HG03460 (cell line): ENCODE measurements around the gene HLF.

Source experiments
- ATAC-seq: cut with Tn5 transposase; IDR thresholded peaks from one replicate; pipeline ENCODE4 v1.9.1; 2021; ENCODE audit not compliant: unreplicated experiment

HLF gene

DNA sequence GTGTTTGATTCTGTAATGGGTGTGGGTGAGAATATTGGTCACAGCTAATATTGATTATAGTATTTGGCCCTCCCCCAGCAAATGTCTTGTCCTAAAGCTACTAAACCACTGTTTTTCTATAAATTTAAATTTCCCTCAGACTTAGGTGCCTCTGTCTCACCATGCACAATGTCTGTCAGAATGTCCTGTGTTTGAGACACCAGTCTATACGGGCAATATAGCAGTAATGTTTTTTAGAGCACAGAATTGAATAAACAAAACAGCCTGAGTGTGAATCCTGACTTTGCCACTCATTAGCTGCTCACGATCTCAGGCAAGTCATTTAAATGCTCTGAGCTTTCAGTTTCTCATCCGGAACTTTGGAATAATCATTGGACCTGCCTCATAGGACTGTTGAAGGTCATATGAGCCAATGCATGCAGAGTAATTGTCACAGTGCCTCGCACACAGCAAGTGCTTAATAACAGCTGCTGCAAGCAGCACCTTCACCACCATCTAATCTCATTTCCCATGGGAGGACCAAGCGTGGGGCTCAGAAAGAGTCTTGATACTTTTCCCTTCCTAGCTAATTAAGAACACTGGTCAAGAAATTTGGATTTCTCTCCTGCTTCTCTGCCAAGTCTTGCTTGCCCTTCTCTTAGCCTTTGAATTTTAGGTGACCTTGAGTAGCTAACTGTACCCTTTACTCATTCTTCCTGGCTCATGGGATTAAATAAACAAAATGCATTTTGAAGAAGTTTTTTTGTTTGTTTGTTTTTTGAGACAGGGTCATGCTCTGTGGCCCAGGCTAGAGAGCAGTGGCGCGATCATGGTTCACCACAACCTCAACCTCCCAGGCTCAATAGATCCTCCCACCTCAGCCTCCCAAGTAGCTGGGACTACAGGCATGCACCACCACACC is 9.8 kb downstream of the HLF start:
- no peak for ATAC-seq

DNA sequence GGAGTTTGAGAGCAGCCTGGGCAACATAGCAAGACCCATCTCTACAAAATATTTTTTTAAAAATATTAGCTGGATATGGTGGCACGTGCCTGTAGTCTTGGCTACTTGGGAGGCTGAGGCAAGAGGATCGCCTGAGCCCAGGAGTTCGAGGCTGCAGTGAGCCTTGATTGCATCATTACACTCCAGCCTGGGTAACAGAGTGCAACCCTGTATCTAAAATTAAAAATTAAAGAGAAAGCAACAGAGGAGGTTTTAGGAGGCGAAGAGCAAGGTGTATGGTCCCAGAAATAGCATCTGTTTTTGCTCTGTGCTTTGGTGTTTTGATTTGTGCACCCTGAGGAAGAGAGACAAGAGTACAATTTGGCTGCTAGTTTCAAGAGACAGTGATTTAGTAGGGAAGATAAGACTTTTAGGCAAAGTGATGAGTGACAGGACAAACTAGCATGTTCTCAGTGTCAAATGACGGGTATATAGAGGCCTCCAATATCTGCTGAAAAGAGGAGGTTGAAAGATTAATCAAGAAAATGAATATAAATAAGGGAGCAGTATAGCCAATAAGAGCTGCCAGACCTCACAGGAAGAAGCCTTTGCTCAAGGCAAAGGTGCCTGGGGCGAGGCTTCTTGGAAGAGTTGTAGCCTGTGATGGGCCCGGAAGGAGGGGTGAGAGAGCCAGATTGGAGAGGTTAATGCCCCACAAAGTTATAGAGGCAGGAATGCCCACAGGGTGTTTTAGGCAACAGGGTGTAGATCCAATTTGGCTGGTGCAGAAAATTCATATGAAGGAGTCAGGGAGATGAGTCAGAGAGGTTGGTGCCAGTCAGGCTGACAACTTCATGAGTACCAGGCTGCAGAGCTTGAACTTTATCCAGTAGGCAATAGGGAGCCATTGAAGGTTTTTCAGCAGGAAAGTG is 11.4 kb downstream of the HLF start:
- ATAC-seq, result no peak

DNA sequence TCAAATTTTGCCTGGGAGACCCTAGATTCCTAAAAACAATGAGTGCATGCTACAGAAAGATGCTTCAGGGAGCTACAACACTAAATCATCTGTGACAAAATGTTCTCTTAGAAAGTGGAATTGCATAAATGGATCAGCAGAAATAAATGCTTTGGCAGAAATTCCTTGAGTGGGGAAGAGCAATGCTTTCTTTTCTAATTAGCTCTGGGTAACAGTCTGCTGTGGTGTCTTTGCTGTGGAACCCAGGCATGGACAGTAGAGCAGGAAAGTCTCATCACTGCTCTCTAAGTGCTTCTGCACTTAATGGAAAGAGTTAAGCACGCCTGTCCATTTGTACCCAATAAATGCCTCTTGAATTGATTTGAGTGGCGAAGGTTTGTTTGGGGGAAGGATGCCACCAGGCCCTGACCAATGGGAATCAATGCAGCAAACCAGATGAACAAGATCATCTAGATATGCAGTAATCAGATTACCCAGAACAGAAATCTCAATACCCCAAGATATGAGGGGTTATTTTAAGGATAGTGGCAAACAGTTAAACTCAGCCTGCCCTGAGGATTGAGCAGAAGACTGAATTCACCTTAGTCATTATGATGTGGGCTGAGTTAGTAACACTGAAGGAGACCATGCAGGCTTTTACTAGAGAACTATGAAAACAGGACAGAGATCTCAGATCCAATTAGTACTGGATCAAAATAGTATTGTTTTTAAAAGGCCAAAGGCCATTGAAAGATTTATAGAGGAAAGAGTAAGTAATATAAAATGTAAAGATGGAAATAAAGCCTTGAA is 13.6 kb downstream of the HLF start:
- no peak for ATAC-seq

DNA sequence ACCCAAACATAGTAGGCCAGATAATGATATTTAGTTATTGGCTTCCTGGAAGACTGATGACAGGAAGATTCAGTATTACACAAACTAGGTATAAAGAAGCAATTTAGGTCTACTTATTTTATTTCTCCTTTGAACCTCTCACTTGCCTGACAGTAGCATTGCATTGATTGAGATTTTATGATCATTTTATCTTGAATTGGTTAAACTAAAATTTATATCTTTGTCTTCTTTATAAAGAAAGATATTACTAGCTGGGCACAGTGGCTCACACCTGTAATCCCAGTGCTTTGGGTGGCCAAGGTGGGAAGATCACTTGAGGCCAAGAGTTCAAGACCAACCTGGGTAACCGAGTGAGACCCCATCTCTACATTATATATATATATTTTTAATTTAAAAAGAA is 14.4 kb downstream of the HLF start:
- ATAC-seq, result no peak

DNA sequence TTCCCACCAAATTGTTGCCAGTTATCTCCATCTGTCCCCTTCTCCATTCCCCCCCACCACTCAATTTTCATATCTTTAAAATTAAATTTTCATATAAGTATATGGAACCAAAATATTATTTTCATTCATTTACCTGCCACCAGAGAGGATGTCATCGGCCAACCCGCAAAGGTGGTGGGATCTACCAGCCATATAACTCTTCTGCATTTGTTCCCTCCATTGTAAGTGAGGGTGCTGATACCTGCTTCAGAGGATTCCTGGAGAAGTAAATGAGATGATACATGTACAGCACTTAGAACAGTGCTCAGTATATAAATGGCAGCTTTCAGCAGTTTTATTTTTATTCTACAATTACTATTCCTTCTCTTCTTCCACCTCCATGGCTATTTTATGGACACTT is 15.0 kb downstream of the HLF start:
- no peak for ATAC-seq

DNA sequence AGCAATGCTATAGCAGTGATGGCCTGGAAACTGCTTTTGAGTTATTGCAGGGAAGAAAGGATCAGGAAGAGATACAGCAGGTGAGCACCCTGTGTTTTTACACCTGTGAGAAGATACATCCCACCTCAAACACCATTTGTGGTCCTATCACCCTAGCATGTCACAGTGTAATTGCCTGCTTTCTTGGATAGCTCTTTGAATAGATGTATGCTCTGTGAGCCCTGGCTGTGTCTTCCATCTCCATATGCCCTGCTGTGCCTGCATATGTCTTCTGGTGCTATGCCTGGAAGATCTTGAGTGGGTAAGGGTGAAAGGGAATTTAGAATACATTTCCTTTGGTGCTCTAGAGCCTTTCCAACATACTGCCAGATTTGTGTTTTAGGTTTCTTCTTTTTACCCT is 15.5 kb downstream of the HLF start:
- ATAC-seq, result no peak

DNA sequence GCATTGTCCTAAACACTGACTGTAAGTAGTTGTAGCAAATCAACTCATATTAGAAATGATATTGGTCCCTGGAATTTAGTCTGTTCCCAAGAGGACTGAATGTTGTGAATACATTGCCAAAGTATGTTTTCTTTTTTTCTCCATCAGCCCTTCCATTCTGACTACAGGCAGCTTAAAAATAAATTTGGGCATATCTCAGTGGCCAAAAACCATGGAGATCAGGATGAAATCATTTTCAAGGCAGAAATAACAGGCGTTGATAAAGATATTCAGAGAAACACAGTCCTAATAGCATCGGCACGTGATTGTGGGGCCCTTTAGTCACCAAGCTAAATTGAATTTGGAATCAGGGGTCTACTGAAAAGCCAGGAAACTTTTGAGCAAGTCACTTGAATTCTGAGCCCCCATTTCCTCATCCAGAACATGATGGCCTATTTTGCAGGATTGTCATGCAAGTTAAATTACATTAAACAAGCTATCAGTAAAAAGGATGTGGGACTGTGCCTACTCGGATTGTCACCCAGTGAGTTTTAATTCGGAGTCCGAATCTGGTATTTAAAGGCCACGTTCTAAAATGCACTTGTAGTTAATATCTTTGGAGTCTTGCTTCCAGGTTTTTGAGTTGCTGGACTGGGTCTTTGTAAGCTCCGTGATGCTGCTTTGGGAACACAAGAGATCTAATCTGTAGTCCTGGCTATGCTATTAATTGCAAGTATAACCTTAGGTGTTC is 17.1 kb downstream of the HLF start:
- no peak for ATAC-seq

DNA sequence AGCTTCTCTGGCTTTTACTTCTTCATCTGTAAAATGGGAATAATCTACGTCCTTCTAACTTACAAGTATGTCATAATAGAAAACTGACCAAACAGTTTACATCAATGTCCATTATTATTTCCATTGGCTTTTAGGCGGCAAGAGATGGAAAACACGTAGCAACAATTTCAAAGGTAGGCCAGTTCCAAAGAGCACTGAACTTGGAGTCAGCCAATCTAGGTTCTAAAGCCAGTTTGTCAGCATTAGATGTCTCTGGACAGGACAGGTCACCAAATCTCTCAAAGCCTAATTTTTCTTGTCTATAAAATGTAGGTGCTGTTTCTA is 17.6 kb downstream of the HLF start:
- ATAC-seq, result no peak

DNA sequence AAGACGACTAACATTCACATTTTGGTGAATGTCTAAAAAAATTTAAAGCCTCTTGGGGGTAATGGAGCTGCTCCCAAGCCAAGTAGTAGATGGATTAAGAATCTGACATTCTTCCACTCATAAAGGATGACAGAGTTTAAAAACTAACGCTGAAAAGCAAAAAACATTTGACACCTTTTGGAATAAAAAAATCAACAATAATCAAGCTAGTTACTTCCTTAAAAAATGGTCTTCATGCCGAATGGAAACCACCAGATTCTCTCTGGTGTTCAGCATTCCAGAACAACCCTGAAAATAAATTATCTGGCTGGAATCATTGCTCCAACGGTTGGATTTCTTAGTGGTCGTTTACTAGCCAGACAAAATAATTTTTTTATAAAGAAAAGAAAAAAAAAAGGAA is 18.0 kb downstream of the HLF start:
- ATAC-seq, result no peak

DNA sequence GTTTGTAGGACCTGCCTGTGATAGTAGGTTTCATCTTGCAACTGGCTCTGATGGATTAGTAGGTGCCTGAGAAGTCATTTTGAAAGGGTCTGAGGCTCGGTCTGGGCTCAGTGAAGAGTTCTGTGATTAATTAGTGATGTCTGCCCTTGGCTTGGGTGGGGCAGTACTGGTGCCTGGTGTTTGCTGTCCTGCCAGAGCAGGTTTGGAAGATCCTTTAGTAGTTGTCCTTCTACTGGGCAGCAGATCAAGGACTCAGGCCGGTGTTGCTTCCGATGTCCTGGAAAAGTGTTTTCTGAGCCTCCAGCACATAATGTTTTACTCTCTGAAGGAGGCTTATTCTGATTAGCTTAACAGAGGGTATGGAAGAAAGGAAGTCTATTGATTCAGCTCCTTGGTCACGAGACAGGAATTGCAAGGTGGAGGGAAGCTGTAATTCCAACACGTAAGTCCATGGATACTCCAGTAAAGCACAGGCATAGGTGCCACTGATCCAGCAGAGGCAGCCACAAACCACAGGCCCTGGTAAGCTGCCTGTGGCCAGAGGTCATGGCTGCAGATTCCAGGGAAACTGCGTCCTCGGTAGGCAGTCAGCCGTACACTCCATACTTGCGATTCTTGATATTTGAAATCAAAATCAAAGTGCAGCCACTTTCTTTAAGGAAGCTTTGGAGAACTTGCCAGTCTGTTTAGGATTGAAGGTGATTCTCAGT is 18.7 kb downstream of the HLF start:
- ATAC-seq, result no peak

DNA sequence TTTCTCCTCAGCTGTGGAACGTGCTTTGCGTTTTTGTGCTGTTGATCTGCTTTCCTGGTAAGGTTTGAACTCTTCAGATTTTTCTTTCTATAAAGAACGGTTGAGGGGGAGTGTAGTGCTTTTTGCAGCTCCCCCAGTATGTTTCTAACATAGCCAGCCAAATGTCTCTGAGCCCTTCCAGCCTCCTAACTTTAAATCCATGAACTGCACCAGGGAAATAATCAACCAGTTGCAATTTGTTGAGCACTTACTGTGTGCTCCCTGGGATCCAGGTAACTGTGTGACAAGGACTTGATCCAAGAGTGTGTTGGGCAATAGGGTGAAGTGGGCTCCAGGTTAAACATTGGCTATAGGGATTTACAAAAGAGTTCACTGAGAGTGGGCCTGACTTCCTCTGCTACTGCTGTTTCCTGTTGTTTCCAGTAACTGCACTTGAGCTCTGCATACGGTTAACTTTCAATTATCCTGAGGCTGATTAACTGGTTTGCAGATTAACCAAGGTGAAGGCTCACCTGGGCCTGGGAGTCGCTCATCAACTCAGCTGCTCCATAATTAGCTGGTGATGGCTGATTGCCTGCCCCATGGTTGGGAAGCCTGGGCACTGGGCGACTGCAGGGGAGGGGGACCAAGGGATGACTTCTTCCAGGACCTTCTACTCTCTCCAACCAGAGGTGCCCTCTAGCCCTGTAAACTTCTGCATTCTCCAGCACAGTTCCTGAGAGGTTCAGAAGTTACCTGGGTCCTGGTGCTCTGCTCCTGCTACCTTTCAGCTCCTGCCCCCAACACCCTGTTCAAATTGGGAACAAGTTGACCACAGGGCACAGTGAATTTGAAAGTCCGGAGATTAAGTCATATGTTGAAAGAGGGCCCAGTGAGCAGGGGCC is 19.5 kb downstream of the HLF start:
- no peak for ATAC-seq

DNA sequence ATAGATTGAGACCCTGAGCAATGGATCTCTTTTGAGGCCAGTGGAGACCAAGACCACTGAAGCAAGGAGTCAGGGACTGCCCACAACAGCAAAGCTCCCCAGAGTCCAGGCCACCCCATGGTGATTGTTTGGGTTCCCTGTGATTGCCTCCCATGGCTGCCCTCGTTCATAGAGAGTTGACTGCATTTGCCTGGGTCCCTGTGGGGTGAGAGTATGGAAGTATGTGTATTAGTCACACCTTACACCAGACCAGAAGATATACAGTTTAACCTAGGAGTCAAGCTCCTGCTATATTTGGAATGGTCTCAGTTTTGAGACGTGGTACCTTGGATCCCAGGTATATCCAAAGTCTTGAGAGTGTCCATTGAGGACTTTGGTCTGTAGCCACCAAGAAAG is 20.2 kb downstream of the HLF start:
- ATAC-seq, result no peak

DNA sequence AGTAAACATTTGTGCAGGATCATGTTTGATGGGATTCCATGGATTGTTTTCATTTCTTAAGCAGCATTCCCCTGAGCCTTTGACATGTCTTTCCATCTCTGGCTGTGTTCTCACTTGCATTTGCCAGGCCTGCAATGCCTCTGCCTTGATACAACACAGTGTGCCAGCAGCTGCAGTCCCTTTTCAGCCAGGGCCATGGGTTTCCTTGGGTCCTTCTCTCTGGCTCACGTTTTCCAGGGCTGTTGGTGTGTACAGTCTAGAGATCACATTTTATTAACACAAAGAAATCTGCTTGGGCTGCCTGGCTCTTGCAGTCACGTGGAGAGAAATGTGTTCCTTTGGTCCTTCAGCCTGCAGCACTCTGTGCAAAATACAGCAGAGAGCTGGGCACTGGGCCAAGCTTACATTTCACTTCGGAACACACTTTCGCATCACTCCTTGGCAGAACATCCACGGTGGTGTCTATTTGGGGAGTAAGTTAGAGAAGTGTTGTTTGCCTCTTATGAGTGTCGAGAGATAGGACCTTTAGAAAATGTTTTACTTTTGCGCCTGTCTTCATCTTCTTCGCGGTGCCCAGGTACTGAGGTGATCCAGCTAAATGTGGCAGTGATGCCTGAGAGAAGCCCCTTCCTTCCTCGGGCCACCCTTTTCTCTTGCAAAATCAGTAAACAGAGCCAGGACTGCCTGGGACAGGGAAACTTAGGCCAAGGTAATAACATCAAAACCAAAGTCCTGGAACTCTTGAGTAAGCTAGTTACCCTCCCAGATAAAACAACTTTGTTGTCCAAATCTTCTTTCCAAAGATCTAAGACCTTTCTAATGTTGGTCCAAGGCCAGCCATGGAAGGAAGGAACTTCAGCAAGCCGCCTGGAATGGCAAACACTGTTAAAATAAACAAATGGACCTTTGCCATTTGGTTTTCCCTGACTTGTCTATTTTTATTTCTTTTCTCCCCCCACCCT is 20.9 kb downstream of the HLF start:
- ATAC-seq, result no peak

DNA sequence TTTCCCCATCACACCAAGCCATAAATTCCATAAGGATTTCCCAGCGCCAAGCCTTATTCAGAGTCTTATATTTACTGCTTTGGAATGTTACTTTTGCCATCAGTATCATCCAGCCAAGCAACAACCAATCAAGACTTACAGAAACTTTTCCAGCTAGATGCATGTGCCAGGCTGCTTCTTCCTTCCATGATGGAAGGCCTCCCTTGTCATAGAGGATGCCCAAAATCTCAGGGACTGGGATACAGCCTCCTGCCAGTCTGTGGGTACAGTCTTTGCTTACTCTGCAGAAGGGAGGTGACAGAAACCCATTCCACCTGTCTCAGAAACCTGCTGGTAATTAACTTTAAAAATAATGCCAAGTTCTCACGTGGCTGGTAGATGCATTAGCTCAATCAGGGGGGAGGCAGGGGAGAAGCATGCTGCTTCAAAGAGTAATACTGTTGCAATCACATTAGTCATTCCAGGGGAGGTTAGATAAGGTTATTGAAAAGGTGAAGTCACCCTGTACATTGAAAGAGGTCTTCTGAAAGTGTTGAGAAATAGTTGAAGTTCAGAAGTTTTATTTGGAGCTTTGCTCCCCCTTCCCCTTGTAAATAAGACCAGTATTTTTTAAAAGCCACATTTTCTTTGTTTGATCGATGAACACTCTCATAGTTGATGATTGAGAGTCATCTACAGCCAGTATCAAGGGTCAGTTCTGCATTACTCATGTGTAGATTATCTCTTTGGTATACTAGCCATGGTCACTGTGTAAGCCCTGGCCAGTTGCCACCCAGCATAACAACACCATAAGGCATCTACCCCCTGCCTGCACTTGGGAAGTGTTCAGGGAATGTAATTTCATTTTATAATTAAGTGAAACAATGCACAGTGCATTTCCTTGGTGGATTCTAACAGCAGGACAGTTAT is 22.2 kb downstream of the HLF start:
- ATAC-seq, result no peak

DNA sequence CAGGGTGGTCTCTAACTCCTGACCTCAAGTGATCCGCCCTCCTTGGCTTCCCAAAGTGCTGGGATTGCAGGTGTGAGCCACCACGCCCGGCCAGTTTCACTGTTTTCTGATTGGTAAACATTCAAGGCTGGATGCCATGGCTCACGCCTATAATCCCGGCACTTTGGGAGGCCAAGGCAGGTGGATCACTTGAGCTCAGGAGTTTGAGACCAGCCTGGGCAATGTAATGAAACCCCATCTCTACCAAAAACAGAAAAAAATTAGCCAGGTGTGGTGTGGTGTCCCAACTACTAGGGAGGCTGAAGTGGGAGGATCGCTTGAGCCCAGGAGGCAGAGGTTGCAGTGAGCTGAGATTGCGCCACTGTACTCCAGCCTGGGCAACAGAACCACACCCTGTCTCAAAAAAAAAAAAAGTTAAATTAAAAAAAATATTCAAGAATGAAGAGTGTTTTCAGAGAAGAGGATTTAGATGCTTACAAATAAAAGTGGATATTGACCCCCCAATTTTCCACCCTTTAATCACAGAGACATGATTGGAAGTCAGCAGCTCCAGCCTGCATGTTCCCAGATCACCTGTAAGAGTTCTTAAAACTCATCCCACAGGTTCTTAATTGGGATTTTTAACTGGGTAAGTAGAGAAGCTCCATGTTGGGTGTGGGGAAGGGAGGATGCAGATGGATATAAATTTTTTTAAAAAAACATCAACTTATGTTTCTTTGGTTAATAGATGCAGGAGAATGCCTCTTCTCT is 23.8 kb downstream of the HLF start:
- no peak for ATAC-seq

DNA sequence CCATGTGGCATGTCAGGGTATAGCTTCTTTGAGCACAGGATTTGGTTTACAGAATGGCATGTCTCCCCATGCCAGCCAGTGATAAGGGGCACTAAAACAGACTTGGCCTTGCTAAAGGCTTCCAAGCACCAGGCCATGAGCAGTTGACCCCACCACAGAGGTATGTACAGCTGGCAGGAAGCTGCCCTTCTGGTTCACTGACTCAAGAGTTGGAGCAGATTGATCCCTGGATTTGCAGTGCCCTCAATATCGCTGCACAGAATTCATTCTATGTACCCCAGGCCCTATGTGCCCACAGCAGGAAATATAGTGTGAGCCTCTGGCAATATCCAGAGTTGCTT is 24.3 kb downstream of the HLF start:
- no peak for ATAC-seq
